Stimulated activated CD8-positive, alpha-beta memory T cell treated with anti-CD3 and anti-CD28 coated beads, Interleukin-12 subunit alpha, Interleukin-12 subunit beta, amount 100 ng/mL, for 1 hour (primary cell): Measurements from ENCODE around the gene LMNB1.
"Not testable (repeated sequence)": the region's sequence is repeated elsewhere in the genome, so short reads cannot be mapped to it uniquely, and the experiment has no call there.

Source experiments
- DNase-seq: peaks from one replicate; pipeline ENCODE4 v3.0.0-alpha.2; 2020; ENCODE audit warnings: low read depth

The LMNB1 gene, protein sequence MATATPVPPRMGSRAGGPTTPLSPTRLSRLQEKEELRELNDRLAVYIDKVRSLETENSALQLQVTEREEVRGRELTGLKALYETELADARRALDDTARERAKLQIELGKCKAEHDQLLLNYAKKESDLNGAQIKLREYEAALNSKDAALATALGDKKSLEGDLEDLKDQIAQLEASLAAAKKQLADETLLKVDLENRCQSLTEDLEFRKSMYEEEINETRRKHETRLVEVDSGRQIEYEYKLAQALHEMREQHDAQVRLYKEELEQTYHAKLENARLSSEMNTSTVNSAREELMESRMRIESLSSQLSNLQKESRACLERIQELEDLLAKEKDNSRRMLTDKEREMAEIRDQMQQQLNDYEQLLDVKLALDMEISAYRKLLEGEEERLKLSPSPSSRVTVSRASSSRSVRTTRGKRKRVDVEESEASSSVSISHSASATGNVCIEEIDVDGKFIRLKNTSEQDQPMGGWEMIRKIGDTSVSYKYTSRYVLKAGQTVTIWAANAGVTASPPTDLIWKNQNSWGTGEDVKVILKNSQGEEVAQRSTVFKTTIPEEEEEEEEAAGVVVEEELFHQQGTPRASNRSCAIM

GRCh38 chr5:126776499-126777256 is at the start of gene LMNB1:
LMNB1 (plus strand) TSS chr5:126777136; CDS start chr5:126777509, 373 bp downstream.
- DNase-seq = peak; percentile 85

- DNase-seq = no peak
Measured at GRCh38 chr5:126732716-126733115, 44.2 kb upstream of the LMNB1 start.

DNA sequence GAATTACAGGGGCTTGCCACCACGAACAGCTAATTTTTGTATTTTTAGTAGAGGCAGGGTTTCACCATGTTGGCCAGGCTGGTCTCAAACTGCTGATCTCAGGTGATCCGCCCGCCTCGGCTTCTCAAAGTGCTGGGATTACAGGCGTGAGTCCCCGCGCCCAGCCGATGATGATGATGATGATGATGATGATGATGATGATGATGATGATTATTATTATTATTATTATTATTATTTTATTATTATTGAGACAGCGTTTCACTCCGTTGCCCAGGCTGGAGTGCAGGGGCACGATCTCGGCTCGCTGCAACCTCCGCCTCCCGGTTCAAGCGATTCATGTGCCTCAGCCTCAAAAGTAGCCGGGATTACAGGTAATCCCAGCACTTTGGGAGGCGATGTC is 42.4 kb upstream of the LMNB1 start:
- not testable (repeated sequence) for DNase-seq

DNA sequence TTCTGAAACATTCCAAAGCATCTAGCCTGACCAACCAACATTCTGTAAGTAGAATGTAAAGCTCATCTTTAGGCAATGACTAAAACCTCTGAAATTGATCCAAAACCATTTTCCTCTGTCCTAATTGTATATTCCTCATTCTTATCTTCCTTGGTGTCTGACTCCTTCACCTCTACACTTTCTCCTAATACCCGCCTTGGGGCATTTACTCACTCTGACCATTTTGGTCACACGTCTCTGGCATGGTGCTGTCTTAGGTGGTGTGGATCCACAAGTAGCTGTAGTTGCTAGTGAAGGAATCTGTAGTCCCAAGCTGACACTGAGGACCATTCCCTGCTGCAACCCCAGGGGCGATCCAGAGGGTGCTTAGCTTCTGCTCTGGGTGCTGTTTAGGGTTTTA is 40.8 kb upstream of the LMNB1 start:
- no peak for DNase-seq

DNA sequence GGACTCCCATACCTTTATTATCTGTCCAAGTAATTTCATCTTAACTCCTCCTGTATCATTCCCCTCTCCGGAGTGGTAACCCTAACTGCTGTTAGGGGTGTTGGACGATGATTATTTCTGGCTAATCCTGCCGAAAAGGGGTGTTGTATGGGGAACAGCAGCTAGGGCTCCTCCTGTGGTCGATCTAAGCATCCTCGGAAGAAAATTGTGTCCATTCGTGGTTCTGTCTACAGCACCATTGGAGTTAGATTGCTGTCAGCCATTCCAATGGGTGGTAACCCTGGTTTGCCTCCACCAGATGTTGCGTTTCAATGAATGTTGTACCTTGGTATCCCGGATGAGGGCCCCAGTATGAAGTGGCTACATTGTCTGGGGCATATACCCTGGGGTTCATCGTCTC is 35.6 kb upstream of the LMNB1 start:
- no peak for DNase-seq

DNA sequence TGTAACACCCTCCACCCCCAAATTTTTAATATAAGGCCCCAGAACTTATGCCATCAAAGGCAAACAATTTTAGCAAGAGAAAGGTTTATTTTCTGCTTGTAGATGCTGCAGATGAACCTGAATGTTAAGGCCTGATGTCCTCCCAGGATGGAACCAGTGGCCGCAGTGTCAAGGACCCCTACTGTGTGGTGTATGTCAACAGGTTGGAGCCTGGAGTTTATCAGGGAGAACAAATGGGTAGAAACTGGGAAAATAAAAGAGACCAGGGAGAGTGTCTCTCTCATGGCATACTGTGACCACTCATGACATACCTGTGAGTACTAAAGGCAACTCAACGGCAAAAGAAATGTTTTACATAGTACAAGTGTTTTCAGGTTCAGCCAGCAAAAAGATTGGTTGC is 34.5 kb upstream of the LMNB1 start:
- DNase-seq = no peak

GRCh38 chr5:126744836-126745235 is 32.1 kb upstream of the LMNB1 start:
- DNase-seq = no peak

- no peak for DNase-seq
Measured at GRCh38 chr5:126745259-126745992, 31.5 kb upstream of the LMNB1 start.

- no peak for DNase-seq
Measured at GRCh38 chr5:126746290-126746689, 30.6 kb upstream of the LMNB1 start.

- no peak for DNase-seq
Measured at GRCh38 chr5:126752081-126752785, 24.7 kb upstream of the LMNB1 start.

DNA sequence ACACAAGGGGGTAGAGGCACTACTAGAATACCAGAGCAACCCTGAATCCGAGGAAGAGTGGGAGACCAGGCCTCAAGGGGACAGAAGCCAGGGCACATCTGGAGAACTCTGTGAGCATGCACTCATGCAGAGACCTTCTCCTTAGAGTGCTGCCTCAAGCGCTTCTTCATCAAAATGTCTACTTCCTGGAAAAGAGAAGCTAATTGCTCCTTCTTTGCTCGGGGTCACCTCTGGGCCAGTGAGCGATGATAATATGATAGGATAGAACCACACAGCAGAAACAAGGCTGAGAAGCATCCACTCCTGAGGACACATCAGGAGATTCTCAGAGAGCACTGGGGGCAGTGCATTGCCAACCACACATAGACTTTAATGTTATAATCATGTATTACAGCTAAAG is 23.7 kb upstream of the LMNB1 start:
- DNase-seq = no peak

DNA sequence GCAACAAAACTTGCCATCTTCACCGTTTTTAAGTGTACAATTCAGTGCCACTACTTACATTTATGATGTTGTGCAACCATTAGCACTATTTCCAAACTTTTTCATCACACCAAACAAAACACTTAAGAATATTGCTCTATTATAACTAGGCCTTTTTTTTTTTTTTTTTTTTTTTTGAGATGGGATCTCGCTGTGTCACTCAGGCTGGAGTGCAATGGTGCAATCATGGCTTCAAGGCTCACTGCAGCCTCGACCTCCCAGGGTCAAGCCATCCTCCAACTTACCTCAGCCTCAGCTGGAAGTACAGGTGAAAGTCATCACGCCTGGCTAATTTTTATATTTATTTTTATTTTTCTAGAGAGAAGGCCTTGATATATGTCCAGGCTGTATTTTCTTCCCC is 22.3 kb upstream of the LMNB1 start:
- no peak for DNase-seq

DNA sequence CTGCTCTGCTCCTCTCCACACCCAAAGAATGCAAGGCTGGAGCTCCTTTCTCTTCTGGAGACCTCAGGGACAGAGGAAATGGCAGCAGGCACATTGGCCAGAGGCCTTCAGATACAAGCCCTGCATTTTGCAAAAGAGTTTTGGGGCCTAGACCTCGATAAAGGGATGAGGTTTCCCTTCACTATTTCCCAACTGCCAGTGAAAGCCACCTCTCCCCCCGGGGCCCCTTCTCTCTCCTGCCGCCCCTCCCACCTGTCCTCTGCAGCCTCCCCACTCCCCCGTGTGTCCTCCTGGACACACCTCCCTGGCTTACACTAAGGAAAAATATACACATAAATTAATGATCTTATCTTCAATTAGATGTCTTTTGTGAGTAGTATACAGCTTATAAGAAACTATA is 21.3 kb upstream of the LMNB1 start:
- DNase-seq = no peak

DNA sequence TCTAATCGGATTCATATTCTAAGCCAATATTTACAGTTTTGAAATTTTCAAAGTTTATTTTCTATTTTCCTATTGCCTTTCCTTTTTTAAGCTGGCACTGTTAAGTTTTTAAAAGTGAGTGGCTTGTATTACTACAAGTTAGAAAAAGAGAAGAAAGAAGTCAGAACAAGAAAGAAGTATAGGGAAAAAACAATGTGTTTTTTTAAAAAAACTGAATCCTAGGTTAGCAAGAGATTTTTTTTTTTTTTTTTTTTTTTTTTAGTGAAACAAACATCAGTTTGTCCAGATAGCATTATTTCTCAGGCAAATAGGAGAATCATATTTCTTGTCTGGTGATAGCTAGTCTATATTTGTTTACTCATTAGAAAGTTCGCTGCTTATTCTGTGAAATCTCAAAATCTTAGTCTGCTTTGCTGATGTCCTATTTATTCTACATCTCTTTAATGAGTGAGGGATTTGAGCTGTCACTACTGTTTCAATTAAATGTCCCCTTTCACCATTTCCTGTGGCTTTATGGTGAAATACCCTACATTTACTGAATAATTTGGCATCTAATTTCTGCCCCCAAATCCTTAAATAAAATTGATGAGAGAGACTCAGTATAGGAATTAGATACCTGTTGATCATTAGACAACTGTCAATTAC is 19.1 kb upstream of the LMNB1 start:
- DNase-seq = no peak

GRCh38 chr5:126763371-126763770 is 13.6 kb upstream of the LMNB1 start:
- DNase-seq = no peak

GRCh38 chr5:126769703-126770102 is 7.2 kb upstream of the LMNB1 start:
- no peak for DNase-seq

GRCh38 chr5:126773536-126773935 is 3.4 kb upstream of the LMNB1 start:
- DNase-seq = not testable (repeated sequence)

- not testable (repeated sequence) for DNase-seq
Measured at GRCh38 chr5:126774595-126774994, 2.3 kb upstream of the LMNB1 start.

DNA sequence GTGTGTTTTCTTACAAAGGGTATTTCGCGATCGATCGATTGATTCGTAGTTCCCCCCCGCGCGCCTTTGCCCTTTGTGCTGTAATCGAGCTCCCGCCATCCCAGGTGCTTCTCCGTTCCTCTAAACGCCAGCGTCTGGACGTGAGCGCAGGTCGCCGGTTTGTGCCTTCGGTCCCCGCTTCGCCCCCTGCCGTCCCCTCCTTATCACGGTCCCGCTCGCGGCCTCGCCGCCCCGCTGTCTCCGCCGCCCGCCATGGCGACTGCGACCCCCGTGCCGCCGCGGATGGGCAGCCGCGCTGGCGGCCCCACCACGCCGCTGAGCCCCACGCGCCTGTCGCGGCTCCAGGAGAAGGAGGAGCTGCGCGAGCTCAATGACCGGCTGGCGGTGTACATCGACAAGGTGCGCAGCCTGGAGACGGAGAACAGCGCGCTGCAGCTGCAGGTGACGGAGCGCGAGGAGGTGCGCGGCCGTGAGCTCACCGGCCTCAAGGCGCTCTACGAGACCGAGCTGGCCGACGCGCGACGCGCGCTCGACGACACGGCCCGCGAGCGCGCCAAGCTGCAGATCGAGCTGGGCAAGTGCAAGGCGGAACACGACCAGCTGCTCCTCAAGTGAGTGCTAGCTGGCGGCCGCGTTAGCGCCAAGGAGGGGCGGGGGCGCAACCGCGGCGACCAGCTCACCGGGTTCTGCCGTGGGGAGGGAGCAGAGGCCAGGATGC is 480 bp downstream of the LMNB1 start:
- DNase-seq = peak; percentile 36

DNA sequence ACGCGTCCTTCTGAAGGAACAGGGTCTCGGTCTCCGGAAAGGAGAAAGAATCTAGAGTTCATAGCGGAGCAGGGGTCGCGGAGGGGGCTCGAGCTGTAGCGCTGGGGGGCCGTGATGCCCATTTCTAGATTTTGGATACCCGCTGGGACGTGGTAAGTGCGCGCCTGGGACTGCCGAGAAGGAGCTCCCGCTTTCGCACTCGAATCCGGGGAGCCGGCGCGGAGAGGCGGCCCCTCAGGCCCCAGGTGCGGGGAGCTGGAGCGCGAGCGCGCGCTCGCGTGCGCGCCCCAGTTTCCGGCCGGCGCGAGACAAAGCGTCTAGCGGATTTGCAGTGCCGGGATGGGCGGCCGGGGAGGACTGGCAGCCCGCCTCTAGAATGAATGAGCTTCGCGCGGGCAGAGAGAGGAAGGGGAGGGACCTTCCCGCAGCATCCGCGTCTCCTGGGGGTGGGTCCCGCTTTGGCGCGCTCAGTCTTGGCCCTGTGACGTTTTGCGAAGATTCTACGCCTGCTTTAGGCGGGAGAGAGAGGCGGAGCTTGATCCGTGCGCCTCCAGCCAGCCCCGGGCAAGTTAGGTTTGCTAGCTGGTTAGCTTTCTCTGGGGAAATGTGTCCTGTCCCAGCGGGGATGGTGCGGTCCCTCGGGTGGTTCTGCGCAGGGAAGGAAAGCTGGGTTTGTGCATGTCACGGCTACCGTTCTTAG is 1.2 kb downstream of the LMNB1 start:
- peak; percentile 84 for DNase-seq
